Vagina (tissue), 2 donors: ENCODE data around the gene DPCD.

Source experiments
- POLR2A ChIP-seq, 2 donors: fragments of 450-650 bp; IDR thresholded peaks; one replicate each; pipeline ENCODE4 v1.6.1; 2017; ENCODE audit warnings: antibody characterized with exemption in 2 of 2, mild to moderate bottlenecking in 2 of 2, moderate library complexity in 2 of 2
- TF ChIP-seq, protein P1 (sequence below), 3 experiments: fragments of 450-650 bp in 2 of 3; fragments of 200-600 bp in 1 of 3; sonication (generic) in 1 of 3; IDR thresholded peaks; one replicate each; pipeline ENCODE4 v1.5.1; 2017 to 2019; ENCODE audit warnings: antibody characterized with exemption in 3 of 3, mild to moderate bottlenecking in 2 of 3, moderate library complexity in 2 of 3

DNA sequence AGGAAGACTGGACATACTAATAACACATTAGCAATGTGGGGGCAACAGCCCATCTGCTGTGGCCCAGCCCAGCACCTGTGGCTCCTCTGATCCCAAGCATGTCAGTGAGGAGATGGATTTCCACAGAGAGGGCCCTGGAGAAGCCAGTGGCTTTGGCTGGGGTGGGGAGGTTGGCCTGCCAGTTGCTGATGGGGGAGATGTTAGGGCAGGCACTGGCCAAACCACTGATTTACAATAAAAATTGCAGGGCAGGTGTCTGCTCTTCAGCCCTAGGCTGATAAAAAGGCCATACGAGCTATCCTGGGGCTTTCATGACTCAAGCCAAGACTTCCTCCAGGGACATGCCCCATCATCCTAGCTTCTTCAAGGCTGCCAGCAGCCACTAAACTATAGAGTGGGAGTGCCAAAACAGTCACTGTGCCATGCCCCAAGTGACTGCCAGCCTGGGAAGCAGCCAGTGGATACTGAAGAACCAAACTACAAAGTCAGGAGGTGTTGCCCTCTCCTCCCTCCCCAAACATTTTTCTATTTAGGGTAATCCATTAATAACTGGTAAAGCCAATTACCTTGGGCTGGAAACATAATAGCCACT, 37.8 kb downstream of the DPCD start:
- TF ChIP-seq POLR2A (IDR thresholded peaks at IDR 0.05): no peak
- TF ChIP-seq, protein P1, sequence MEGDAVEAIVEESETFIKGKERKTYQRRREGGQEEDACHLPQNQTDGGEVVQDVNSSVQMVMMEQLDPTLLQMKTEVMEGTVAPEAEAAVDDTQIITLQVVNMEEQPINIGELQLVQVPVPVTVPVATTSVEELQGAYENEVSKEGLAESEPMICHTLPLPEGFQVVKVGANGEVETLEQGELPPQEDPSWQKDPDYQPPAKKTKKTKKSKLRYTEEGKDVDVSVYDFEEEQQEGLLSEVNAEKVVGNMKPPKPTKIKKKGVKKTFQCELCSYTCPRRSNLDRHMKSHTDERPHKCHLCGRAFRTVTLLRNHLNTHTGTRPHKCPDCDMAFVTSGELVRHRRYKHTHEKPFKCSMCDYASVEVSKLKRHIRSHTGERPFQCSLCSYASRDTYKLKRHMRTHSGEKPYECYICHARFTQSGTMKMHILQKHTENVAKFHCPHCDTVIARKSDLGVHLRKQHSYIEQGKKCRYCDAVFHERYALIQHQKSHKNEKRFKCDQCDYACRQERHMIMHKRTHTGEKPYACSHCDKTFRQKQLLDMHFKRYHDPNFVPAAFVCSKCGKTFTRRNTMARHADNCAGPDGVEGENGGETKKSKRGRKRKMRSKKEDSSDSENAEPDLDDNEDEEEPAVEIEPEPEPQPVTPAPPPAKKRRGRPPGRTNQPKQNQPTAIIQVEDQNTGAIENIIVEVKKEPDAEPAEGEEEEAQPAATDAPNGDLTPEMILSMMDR (IDR thresholded peaks at IDR 0.05): no peak
